Peyer's patch (tissue), 4 donors: ENCODE measurements around the gene CCDC120.

Source experiments
- POLR2A ChIP-seq, 2 donors: fragments of 450-650 bp; IDR thresholded peaks; one replicate each; pipeline ENCODE4 v1.5.1; 2017; ENCODE audit warnings: antibody characterized with exemption in 2 of 2, mild to moderate bottlenecking in 2 of 2, moderate library complexity in 2 of 2
- TF ChIP-seq, protein P1 (sequence below), 6 experiments: fragments of 450-650 bp in 4 of 6; fragments of 200-600 bp in 2 of 6; sonication (generic) in 1 of 6; IDR thresholded peaks; one replicate each; pipeline ENCODE4 v1.5.1; 2017 to 2019; ENCODE audit warnings: antibody characterized with exemption in 6 of 6, mild to moderate bottlenecking in 3 of 6, moderate library complexity in 1 of 6

DNA sequence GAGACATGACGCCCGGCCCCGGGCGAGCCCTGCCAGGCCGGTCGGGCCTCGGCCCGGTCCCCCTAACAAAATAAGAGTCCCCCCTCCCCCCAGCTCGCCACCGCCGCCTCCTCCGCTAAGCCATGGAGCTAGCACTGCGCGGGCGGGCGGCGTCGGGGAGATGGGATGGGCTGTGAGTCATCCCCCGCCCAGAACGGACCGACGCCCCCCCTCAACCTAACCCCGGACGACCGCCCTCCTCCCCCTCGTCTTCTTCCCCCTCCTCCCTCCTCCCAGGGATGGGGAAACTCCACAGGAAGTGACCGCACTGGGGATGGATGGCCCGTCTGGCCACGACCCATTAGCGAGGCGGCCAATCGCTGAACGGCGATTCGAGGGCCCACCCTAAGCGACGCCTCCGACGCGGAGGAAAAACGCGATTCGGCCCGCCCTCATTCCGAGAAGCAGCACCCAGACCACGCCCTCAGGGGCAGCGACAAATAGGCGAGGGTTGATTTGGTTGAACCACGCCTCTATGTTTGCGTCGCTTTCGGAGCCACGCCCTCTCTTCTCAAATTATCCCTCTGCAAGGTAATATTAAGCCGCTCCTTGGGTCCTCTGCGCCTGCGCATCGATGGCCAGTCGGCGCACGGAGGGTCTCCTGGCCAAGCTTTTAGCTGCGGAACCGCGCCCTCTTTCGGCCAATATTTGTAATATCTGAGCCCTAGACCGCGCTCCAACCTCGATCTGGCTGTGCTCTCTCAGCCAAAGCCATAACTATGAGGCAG, 15.4 kb upstream of the CCDC120 start, which contains the start of gene TFE3:
- TF ChIP-seq, protein P1, sequence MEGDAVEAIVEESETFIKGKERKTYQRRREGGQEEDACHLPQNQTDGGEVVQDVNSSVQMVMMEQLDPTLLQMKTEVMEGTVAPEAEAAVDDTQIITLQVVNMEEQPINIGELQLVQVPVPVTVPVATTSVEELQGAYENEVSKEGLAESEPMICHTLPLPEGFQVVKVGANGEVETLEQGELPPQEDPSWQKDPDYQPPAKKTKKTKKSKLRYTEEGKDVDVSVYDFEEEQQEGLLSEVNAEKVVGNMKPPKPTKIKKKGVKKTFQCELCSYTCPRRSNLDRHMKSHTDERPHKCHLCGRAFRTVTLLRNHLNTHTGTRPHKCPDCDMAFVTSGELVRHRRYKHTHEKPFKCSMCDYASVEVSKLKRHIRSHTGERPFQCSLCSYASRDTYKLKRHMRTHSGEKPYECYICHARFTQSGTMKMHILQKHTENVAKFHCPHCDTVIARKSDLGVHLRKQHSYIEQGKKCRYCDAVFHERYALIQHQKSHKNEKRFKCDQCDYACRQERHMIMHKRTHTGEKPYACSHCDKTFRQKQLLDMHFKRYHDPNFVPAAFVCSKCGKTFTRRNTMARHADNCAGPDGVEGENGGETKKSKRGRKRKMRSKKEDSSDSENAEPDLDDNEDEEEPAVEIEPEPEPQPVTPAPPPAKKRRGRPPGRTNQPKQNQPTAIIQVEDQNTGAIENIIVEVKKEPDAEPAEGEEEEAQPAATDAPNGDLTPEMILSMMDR (IDR thresholded peaks at IDR 0.05) = peak; percentile 20 to 71 (median 56)
- peak; percentile 39 to 71 for TF ChIP-seq POLR2A (IDR thresholded peaks at IDR 0.05)
